Smooth muscle cell (in vitro differentiated cells): ENCODE results near the gene FGD4. TPM values are rescaled to one million over a fixed set of nuclear protein-coding genes. Genes with fewer than 3 reads are reported as not detected.

Source experiments
- DNase-seq: peaks from one replicate; lab custom pipeline; 2025; ENCODE audit not compliant: unreplicated experiment; lab: John Stamatoyannopoulos, UW
- H2AFZ ChIP-seq: fragments of 200-600 bp; sonication (generic); 2 replicates; pipeline ENCODE4 v1.6.0; 2016; ENCODE audit warnings: antibody characterized with exemption, low read depth, mild to moderate bottlenecking
- H3F3A ChIP-seq: fragments of 200-600 bp; sonication (generic); 2 replicates; pipeline ENCODE4 v1.6.0; 2017; ENCODE audit warnings: antibody characterized with exemption, low read depth
- H3K27ac ChIP-seq: fragments of 200-600 bp; sonication (generic); 2 replicates; pipeline ENCODE4 v1.5.1; 2016; ENCODE audit warnings: low read depth, mild to moderate bottlenecking
- H3K27me3 ChIP-seq: fragments of 200-600 bp; sonication (generic); 2 replicates; pipeline ENCODE4 v1.6.1; 2016; ENCODE audit warnings: low read depth, mild to moderate bottlenecking
- H3K36me3 ChIP-seq: fragments of 200-600 bp; sonication (generic); 2 replicates; pipeline ENCODE4 v1.5.1; 2016; ENCODE audit warnings: low read depth
- H3K4me1 ChIP-seq: fragments of 200-600 bp; sonication (generic); 2 replicates; pipeline ENCODE4 v1.5.1; 2016; ENCODE audit warnings: low read depth
- H3K4me2 ChIP-seq: fragments of 200-600 bp; sonication (generic); 2 replicates; pipeline ENCODE4 v1.6.0; 2016; ENCODE audit warnings: mild to moderate bottlenecking
- H3K4me3 ChIP-seq: fragments of 200-600 bp; sonication (generic); 2 replicates; pipeline ENCODE4 v1.5.1; 2016; ENCODE audit warnings: mild to moderate bottlenecking
- H3K79me2 ChIP-seq: fragments of 200-600 bp; sonication (generic); 2 replicates; pipeline ENCODE4 v1.6.0; 2016; ENCODE audit warnings: low read depth, mild to moderate bottlenecking
- H3K9ac ChIP-seq: fragments of 200-600 bp; sonication (generic); 2 replicates; pipeline ENCODE4 v1.6.0; 2016; ENCODE audit warnings: low read depth
- H3K9me3 ChIP-seq: fragments of 200-600 bp; sonication (generic); replicated peaks from 2 replicates; pipeline ENCODE4 v1.5.1; 2016; ENCODE audit warnings: low read depth
- H4K20me1 ChIP-seq: fragments of 200-600 bp; sonication (generic); 2 replicates; pipeline ENCODE4 v1.6.0; 2016; ENCODE audit warnings: low read depth
- CTCF ChIP-seq: fragments of 200-600 bp; sonication (generic); IDR thresholded peaks from 2 replicates; pipeline ENCODE4 v1.5.1; 2017; ENCODE audit warnings: borderline replicate concordance, mild to moderate bottlenecking, antibody characterized with exemption; ENCODE audit not compliant: insufficient read depth, poor library complexity, severe bottlenecking
- WGBS: methylation state at CpG from one replicate; pipeline ENCODE4 v1.1.7; 2016; ENCODE audit warnings: low lambda C conversion rate; 5-methylcytosine and 5-hydroxymethylcytosine counted together
- polyA plus RNA-seq: library from polyadenylated mRNA; unstranded; fragments of >200 nt; fragmentation: Nextera tagmentation; extraction: Ambion mirVana; gene quantifications from 2 replicates; pipeline ENCODE4 v1.2.1, GENCODE V29; 2016
- total RNA-seq: library from RNA; depleted of rRNA; stranded (reverse); fragments of >200 nt; gene quantifications from 2 replicates; pipeline ENCODE4 v1.2.3, GENCODE V29; 2014

Gene FGD4
- total and polyA plus RNA-seq, 2 experiments from 2014 or later = 0.42 to 5.8 TPM

GRCh38 chr12:32437095-32437515 lies 37.7 kb downstream of the FGD4 start:
- H3K9ac ChIP-seq = peak overlapping the region; percentile 77
- H2AFZ ChIP-seq = no peak overlapping the region
- H3F3A ChIP-seq = no peaks in the 10 kb centered on the region
- no peaks in the 10 kb centered on the region for H3K27me3 ChIP-seq
- no peaks in the 10 kb centered on the region for H3K36me3 ChIP-seq
- WGBS = 43% methylated on average over 9 of the region's 9 CpGs
- DNase-seq = no peak
- H3K4me1 ChIP-seq = no peaks in the 10 kb centered on the region
- H3K4me3 ChIP-seq = no peak overlapping the region
- H3K79me2 ChIP-seq = no peaks in the 10 kb centered on the region
- no peak for TF ChIP-seq CTCF
- no peaks in the 10 kb centered on the region for H3K9me3 ChIP-seq
- H3K4me2 ChIP-seq = peak overlapping the region; percentile 62
- H3K27ac ChIP-seq = peak overlapping the region; percentile 93
- H4K20me1 ChIP-seq = no peaks in the 10 kb centered on the region

- Histone ChIP-seq H4K20me1 (no peaks in the 10 kb centered on the region), H2AFZ (no peak overlapping the region), H3K27me3 (no peaks in the 10 kb centered on the region), H3K27ac (no peak overlapping the region), H3K9me3 (no peaks in the 10 kb centered on the region), H3F3A (no peaks in the 10 kb centered on the region), H3K9ac (no peak overlapping the region), H3K4me3 (no peak overlapping the region), H3K79me2 (no peaks in the 10 kb centered on the region), H3K4me1 (peaks cover 8% of the 10 kb centered on the region), H3K4me2 (no peak overlapping the region), H3K36me3 (no peaks in the 10 kb centered on the region)
- no peak for TF ChIP-seq CTCF
- 89% methylated on average over 9 of the region's 9 CpGs for WGBS
- DNase-seq = no peak
Observed at GRCh38 chr12:32440120-32440865, 40.9 kb downstream of the FGD4 start.

- Histone ChIP-seq H4K20me1 (no peaks in the 10 kb centered on the region), H3K4me1 (peaks cover 23% of the 10 kb centered on the region), H3K79me2 (no peaks in the 10 kb centered on the region), H3K27me3 (no peaks in the 10 kb centered on the region), H3K4me2 (no peak overlapping the region), H3K9me3 (no peaks in the 10 kb centered on the region), H3K36me3 (no peaks in the 10 kb centered on the region), H3K27ac (no peak overlapping the region), H3F3A (no peaks in the 10 kb centered on the region), H3K4me3 (no peak overlapping the region), H2AFZ (no peak overlapping the region), H3K9ac (no peak overlapping the region)
- TF ChIP-seq CTCF = no peak
- WGBS = 93% methylated on average over 4 of the region's 4 CpGs
- no peak for DNase-seq
Observed at GRCh38 chr12:32443491-32443890, 44.1 kb downstream of the FGD4 start.

GRCh38 chr12:32444895-32445294 lies 45.5 kb downstream of the FGD4 start:
- WGBS = 20% methylated on average over 2 of the region's 2 CpGs
- Histone ChIP-seq H2AFZ (no peak overlapping the region), H3K27me3 (no peaks in the 10 kb centered on the region), H3K9me3 (no peaks in the 10 kb centered on the region), H3K79me2 (no peaks in the 10 kb centered on the region), H3K4me1 (peaks cover 23% of the 10 kb centered on the region), H3K4me2 (no peak overlapping the region), H3K4me3 (no peak overlapping the region), H3K9ac (no peak overlapping the region), H3K36me3 (no peaks in the 10 kb centered on the region), H3F3A (no peaks in the 10 kb centered on the region), H4K20me1 (no peaks in the 10 kb centered on the region), H3K27ac (peak overlapping the region; percentile 76)
- TF ChIP-seq CTCF = no peak
- DNase-seq = no peak
